OCI-LY7 (cell line): ENCODE results near the gene ARHGEF17. TPM values are rescaled to one million over a fixed set of nuclear protein-coding genes. Genes with fewer than 3 reads are reported as not detected.

Experiments
- BruUV-seq: library from RNA; stranded (reverse); fragments of 400-500 nt; replicated peaks from 2 replicates; lab custom pipeline; 2021; lab: Mats Ljungman, UMichigan
- CTCF ChIA-PET: fragments of 300-600 bp; sonication (Branson Sonifier 250); formaldehyde crosslinking; loops from one replicate; lab custom pipeline; 2022; ENCODE audit warnings: antibody characterized with exemption; ENCODE audit not compliant: unreplicated experiment; lab: Charles Lee
- POLR2A ChIA-PET: fragments of 300-600 bp; sonication (Branson Sonifier 250); formaldehyde crosslinking; loops from one replicate; lab custom pipeline; 2022; ENCODE audit warnings: antibody characterized with exemption; lab: Charles Lee
- DNase-seq: peaks from one replicate; pipeline ENCODE4 v3.0.0-alpha.2; 2015; ENCODE audit warnings: low spot score
- H2AFZ ChIP-seq: fragments of 200-600 bp; sonication (generic), shearing (Covaris generic); 2 replicates; pipeline ENCODE4 v1.6.1; 2014; ENCODE audit warnings: mild to moderate bottlenecking, antibody characterized with exemption, low read length, moderate library complexity
- H3K27ac ChIP-seq: fragments of 200-600 bp; sonication (generic); 2 replicates; pipeline ENCODE4 v1.5.1; 2014; ENCODE audit warnings: mixed run types, low read depth, mild to moderate bottlenecking, moderate library complexity, low read length, inconsistent platforms; ENCODE audit not compliant: poor library complexity, severe bottlenecking
- H3K36me3 ChIP-seq: fragments of 200-600 bp; sonication (generic); 2 replicates; pipeline ENCODE4 v1.6.1; 2014; ENCODE audit warnings: mild to moderate bottlenecking, antibody characterized with exemption, low read length, moderate library complexity, mixed read lengths; ENCODE audit not compliant: insufficient read depth
- H3K4me1 ChIP-seq: fragments of 200-600 bp; sonication (generic); 2 replicates; pipeline ENCODE4 v1.5.1; 2014; ENCODE audit warnings: mild to moderate bottlenecking, low read length; ENCODE audit not compliant: insufficient read depth, poor library complexity, severe bottlenecking
- H3K4me2 ChIP-seq: fragments of 200-600 bp; sonication (generic); 2 replicates; pipeline ENCODE4 v1.6.1; 2014; ENCODE audit warnings: mild to moderate bottlenecking, low read length
- H3K4me3 ChIP-seq: fragments of 200-600 bp; sonication (generic); 2 replicates; pipeline ENCODE4 v1.5.1; 2014; ENCODE audit warnings: mild to moderate bottlenecking, low read depth, low read length; ENCODE audit not compliant: poor library complexity, severe bottlenecking
- H3K79me2 ChIP-seq: fragments of 200-600 bp; sonication (generic); 2 replicates; pipeline ENCODE4 v1.6.1; 2016; ENCODE audit warnings: low read depth, mild to moderate bottlenecking, low read length, moderate library complexity, mixed read lengths; ENCODE audit not compliant: insufficient read depth
- H3K9me2 ChIP-seq: fragments of 200-600 bp; sonication (generic); 2 replicates; pipeline ENCODE4 v1.6.1; 2016; ENCODE audit warnings: mild to moderate bottlenecking, low read length, mixed read lengths; ENCODE audit not compliant: insufficient read depth
- H3K9me3 ChIP-seq: fragments of 200-600 bp; sonication (generic); 2 replicates; pipeline ENCODE4 v1.6.1; 2014; ENCODE audit warnings: mild to moderate bottlenecking, mixed run types, low read length, mixed read lengths
- H4K20me1 ChIP-seq: fragments of 200-600 bp; sonication (generic); 2 replicates; pipeline ENCODE4 v1.6.1; 2014; ENCODE audit warnings: mild to moderate bottlenecking, antibody characterized with exemption, low read length, moderate library complexity, mixed read lengths; ENCODE audit not compliant: insufficient read depth
- EZH2phosphoT487 ChIP-seq: fragments of 200-600 bp; sonication (generic); IDR thresholded peaks from 2 replicates; pipeline ENCODE4 v1.6.1; 2018; ENCODE audit warnings: low read depth, borderline replicate concordance, mild to moderate bottlenecking, mixed run types, antibody characterized with exemption, low read length, moderate library complexity, mixed read lengths
- intact Hi-C: fragments of 100-400 bp; cut with micrococcal nuclease; formaldehyde crosslinking; loops from one replicate; pipeline ENCODE4 v1.10.0; 2022; ENCODE audit not compliant: unreplicated experiment
- total RNA-seq, 2 experiments: library from RNA; depleted of rRNA in 1 of 2; stranded (reverse); fragments of >200 nt in 1 of 2; shearing (Covaris generic) in 1 of 2; gene quantifications; 2 replicates each; pipeline ENCODE4 v1.2.3, GENCODE V29; 2014 to 2022
- TF ChIP-seq, protein P1 (sequence below): fragments of 200-600 bp; sonication (generic); conservative IDR thresholded peaks from 2 replicates; pipeline ENCODE4 v1.5.1; 2014; ENCODE audit warnings: mild to moderate bottlenecking, antibody characterized with exemption, low read length, moderate library complexity, mixed read lengths

Gene ARHGEF17
- total RNA-seq, 2 experiments from 2014 or later: 0.19 to 1.4 TPM

- ChIA-PET POLR2A (interaction anchor here (0.6 to 1.2 kb wide), 2 partner anchors 147 to 245 kb away, joined by 3 to 5 read pairs; no protein-coding TSS in a partner anchor), CTCF (interaction anchor here (0.5 to 0.6 kb wide), 2 partner anchors 27 to 70 kb away, joined by 3 read pairs; no protein-coding TSS in a partner anchor)
- TF ChIP-seq EZH2phosphoT487: no peak
- TF ChIP-seq, protein P1, sequence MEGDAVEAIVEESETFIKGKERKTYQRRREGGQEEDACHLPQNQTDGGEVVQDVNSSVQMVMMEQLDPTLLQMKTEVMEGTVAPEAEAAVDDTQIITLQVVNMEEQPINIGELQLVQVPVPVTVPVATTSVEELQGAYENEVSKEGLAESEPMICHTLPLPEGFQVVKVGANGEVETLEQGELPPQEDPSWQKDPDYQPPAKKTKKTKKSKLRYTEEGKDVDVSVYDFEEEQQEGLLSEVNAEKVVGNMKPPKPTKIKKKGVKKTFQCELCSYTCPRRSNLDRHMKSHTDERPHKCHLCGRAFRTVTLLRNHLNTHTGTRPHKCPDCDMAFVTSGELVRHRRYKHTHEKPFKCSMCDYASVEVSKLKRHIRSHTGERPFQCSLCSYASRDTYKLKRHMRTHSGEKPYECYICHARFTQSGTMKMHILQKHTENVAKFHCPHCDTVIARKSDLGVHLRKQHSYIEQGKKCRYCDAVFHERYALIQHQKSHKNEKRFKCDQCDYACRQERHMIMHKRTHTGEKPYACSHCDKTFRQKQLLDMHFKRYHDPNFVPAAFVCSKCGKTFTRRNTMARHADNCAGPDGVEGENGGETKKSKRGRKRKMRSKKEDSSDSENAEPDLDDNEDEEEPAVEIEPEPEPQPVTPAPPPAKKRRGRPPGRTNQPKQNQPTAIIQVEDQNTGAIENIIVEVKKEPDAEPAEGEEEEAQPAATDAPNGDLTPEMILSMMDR: no peak
- intact Hi-C loops: no loop called here
- Histone ChIP-seq H4K20me1 (no peaks in the 10 kb centered on the region), H3K9me2 (no peaks in the 10 kb centered on the region), H2AFZ (no peak overlapping the region), H3K79me2 (no peaks in the 10 kb centered on the region), H3K4me1 (peaks cover 26% of the 10 kb centered on the region), H3K9me3 (no peaks in the 10 kb centered on the region), H3K4me3 (no peak overlapping the region), H3K27ac (no peak overlapping the region), H3K36me3 (no peaks in the 10 kb centered on the region), H3K4me2 (no peak overlapping the region)
- no peak for DNase-seq
- no TSS peak for BruUV-seq
These were observed 40.8 kb upstream of the ARHGEF17 start for GRCh38 chr11:73267122-73267846.

- CTCF ChIA-PET: no interaction called here
- TF ChIP-seq EZH2phosphoT487: no peak
- TF ChIP-seq, protein P1: no peak
These were observed 40.1 kb upstream of the ARHGEF17 start for GRCh38 chr11:73267906-73268540.

More at GRCh38 chr11:73267906-73268540, 40.1 kb upstream of the ARHGEF17 start:
- POLR2A ChIA-PET: interaction anchor here (0.6 to 1.2 kb wide), 2 partner anchors 146 to 245 kb away, joined by 3 to 5 read pairs; no protein-coding TSS in a partner anchor
- no peaks in the 10 kb centered on the region for H3K79me2 ChIP-seq
- no TSS peak for BruUV-seq
- no peaks in the 10 kb centered on the region for H3K36me3 ChIP-seq
- H4K20me1 ChIP-seq: no peaks in the 10 kb centered on the region
- intact Hi-C loops: no loop called here
- peaks cover 26% of the 10 kb centered on the region for H3K4me1 ChIP-seq
- H3K4me2 ChIP-seq: no peak overlapping the region
- H3K9me3 ChIP-seq: no peaks in the 10 kb centered on the region
- DNase-seq: no peak
- no peak overlapping the region for H2AFZ ChIP-seq
- H3K9me2 ChIP-seq: no peaks in the 10 kb centered on the region
- no peak overlapping the region for H3K4me3 ChIP-seq
- no peak overlapping the region for H3K27ac ChIP-seq
